ENCODE measurements around the gene KLHDC10. TPM values are rescaled to one million over a fixed set of nuclear protein-coding genes. Genes with fewer than 3 reads are reported as not detected.
"Not testable (repeated sequence)": the region's sequence is repeated elsewhere in the genome, so short reads cannot be mapped to it uniquely, and the experiment has no call there.

Gene KLHDC10
- polyA plus RNA-seq, 2 of the 4 experiments (the other 2 are of a cell fraction): 25.7 to 35.0 TPM

- CTCF ChIA-PET: interaction anchor here (0.9 kb wide), 1 partner anchor 9 kb away, joined by 3 read pairs; no protein-coding TSS in a partner anchor
- Histone ChIP-seq H3K27ac (peak overlapping the region in 1 of 2 experiments; percentile 54; a peak in 3 of 6 replicates), H3K4me3 (no peak overlapping the region), H3K4me2 (peak overlapping the region; percentile 50), H3K4me1 (peaks cover 13% of the 10 kb centered on the region), H3K9me3 (no peaks in the 10 kb centered on the region)
- DNase-seq (ENCODE audit: low read depth in 1 of 2, low spot score in 1 of 2) (peak; percentile 18 to 21), FAIRE-seq (no peak), ATAC-seq (peak in 1 of 2 experiments; percentile 42; a peak in 3 of 6 replicates)
- POLR2A ChIA-PET: no interaction called here
- 59% methylated on average over 14 of the region's 14 CpGs for WGBS (ENCODE audit: missing lambda C conversion rate)
- no peak for TF ChIP-seq HOXB5 (CRISPR knock-in tag; IDR thresholded peaks at IDR 0.05)
- TF ChIP-seq RCOR1 (IDR thresholded peaks at IDR 0.05; ENCODE audit: low read depth, low read length): no peak
- peak in 1 of 2 experiments; percentile 48; a peak in 1 of 4 replicates for TF ChIP-seq CEBPB (IDR thresholded peaks at IDR 0.05)
- no peak for TF ChIP-seq POLR2A (IDR thresholded peaks at IDR 0.05; ENCODE audit: low read length)
- TF ChIP-seq HMGXB4 (CRISPR knock-in tag; IDR thresholded peaks at IDR 0.05; ENCODE audit: borderline replicate concordance): no peak
- TF ChIP-seq POLR2AphosphoS2 (conservative IDR thresholded peaks at IDR 0.05; ENCODE audit: low read length): no peak
- TF ChIP-seq JUNB (IDR thresholded peaks at IDR 0.05): no peak
Observed at GRCh38 chr7:130144312-130145171, 74.2 kb downstream of the KLHDC10 start.

GRCh38 chr7:130145424-130146100 lies 75.2 kb downstream of the KLHDC10 start:
- H3K9me3 ChIP-seq: no peaks in the 10 kb centered on the region
- ChIA-PET POLR2A (no interaction called here), CTCF (interaction anchor here (1.3 kb wide), 1 partner anchor 74 kb away, joined by 3 read pairs; no protein-coding TSS in a partner anchor)
- FAIRE-seq: no peak
- no peak overlapping the region for H3K4me2 ChIP-seq
- no peak overlapping the region for H3K4me3 ChIP-seq
- DNase-seq (ENCODE audit: low read depth in 1 of 2, low spot score in 1 of 2): no peak
- no peak for ATAC-seq
- WGBS (ENCODE audit: missing lambda C conversion rate): 85% methylated on average over 14 of the region's 14 CpGs
- H3K4me1 ChIP-seq: peaks cover 13% of the 10 kb centered on the region
- TF ChIP-seq CHD2 (IDR thresholded peaks at IDR 0.05; ENCODE audit: low read length, partially characterized antibody) (no peak), HEYL (CRISPR knock-in tag; IDR thresholded peaks at IDR 0.05) (no peak), CEBPB (IDR thresholded peaks at IDR 0.05) (no peak), MAX (IDR thresholded peaks at IDR 0.05) (no peak), PHF8 (IDR thresholded peaks at IDR 0.05; ENCODE audit: borderline replicate concordance, low read depth) (no peak), HDAC2 (IDR thresholded peaks at IDR 0.05) (no peak), PBX3 (IDR thresholded peaks at IDR 0.05) (no peak), RARB (CRISPR knock-in tag; IDR thresholded peaks at IDR 0.05) (no peak), HOXB5 (CRISPR knock-in tag; IDR thresholded peaks at IDR 0.05) (no peak), GATA3 (IDR thresholded peaks at IDR 0.05; ENCODE audit: borderline replicate concordance) (no peak), ZC3H11A (IDR thresholded peaks at IDR 0.05) (no peak), ZNF302 (CRISPR knock-in tag; IDR thresholded peaks at IDR 0.05) (no peak), SMC3 (IDR thresholded peaks at IDR 0.05) (no peak), BHLHE40 (IDR thresholded peaks at IDR 0.05; ENCODE audit: low read depth, low read length) (no peak), JUN (IDR thresholded peaks at IDR 0.05) (no peak), E2F6 (IDR thresholded peaks at IDR 0.05; ENCODE audit: borderline replicate concordance, low read depth) (no peak), NR3C1 (IDR thresholded peaks at IDR 0.05) (no peak)
- 0 out of 6 replicates have a peak overlapping the region, but pooled peaks of 1 of the 2 experiments have one; percentile 17 for H3K27ac ChIP-seq

GRCh38 chr7:130146142-130146541 lies 75.8 kb downstream of the KLHDC10 start:
- CTCF ChIA-PET: interaction anchor here (1.3 kb wide), 1 partner anchor 75 kb away, joined by 3 read pairs; no protein-coding TSS in a partner anchor
- not testable (repeated sequence) for ATAC-seq
- H3K4me1 ChIP-seq: peaks cover 13% of the 10 kb centered on the region

More at GRCh38 chr7:130146142-130146541, 75.8 kb downstream of the KLHDC10 start:
- POLR2A ChIA-PET; H3K9me3 ChIP-seq; H3K4me2 ChIP-seq; H3K27ac ChIP-seq; DNase-seq (ENCODE audit: low read depth in 1 of 2, low spot score in 1 of 2); H3K4me3 ChIP-seq; FAIRE-seq: not testable (repeated sequence)
- 80% methylated on average over 5 of the region's 5 CpGs for WGBS (ENCODE audit: missing lambda C conversion rate)

All from A549 (cell line).